ENCODE results near the gene BBS9. TPM values are rescaled to one million over a fixed set of nuclear protein-coding genes. Genes with fewer than 3 reads are reported as not detected.

Gene BBS9
- total RNA-seq, 1 donor from 2014 or later: 21.1 TPM

DNA sequence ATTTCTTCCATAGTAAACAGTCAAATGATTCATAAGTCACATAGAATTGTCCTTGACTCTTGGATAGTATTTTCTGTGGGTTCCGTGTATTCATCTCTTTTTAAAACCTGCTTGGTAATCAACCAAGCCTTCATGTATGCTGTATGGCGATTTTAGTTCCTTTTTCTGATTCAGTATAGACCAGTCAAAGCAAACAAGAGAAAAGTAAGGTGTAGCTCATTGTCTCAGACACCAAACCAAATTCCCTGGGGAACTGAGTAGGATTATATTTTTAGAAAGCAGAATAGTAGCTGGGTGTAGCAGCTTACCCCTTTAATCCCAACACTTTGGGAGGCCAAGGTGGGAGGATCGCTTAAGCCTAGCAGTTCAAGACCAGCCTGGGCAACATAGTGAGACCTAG is 240.5 kb downstream of the BBS9 start:
- Mint-ChIP-seq H3K36me3 (ENCODE audit: unreplicated experiment) (peaks cover 8% of the 10 kb centered on the region), H3K9me3 (ENCODE audit: unreplicated experiment) (no peaks in the 10 kb centered on the region), H3K4me3 (ENCODE audit: unreplicated experiment) (no peak overlapping the region), H3K27ac (ENCODE audit: unreplicated experiment) (no peak overlapping the region), H3K4me1 (ENCODE audit: low read depth, unreplicated experiment) (no peaks in the 10 kb centered on the region), H3K27me3 (ENCODE audit: unreplicated experiment) (no peaks in the 10 kb centered on the region)
- TF ChIP-seq CTCF (IDR thresholded peaks at IDR 0.05; ENCODE audit: partially characterized antibody, unreplicated experiment): no peak
- no peak for DNase-seq

DNA sequence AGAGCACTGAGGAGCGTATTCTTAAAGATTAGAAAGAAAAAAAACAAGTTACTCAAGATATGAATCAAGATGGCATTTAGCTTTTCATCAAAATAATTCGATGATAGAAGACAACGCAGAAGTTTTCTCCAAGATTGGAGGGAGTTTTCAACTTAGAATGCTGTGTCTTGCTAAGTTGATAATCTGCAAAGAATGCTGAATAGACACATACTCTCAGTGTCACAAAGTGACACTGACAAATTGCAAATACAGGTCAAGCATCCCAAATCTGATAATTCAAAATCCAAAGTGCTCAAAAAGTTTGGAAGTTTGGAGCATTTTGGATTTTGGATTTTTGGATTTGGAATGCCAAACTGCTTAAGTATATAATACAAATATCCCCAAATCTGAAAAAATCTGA is 243.8 kb downstream of the BBS9 start:
- Mint-ChIP-seq H3K27me3 (ENCODE audit: unreplicated experiment) (no peaks in the 10 kb centered on the region), H3K9me3 (ENCODE audit: unreplicated experiment) (no peaks in the 10 kb centered on the region), H3K27ac (ENCODE audit: unreplicated experiment) (no peak overlapping the region), H3K36me3 (ENCODE audit: unreplicated experiment) (no peaks in the 10 kb centered on the region), H3K4me1 (ENCODE audit: low read depth, unreplicated experiment) (no peaks in the 10 kb centered on the region), H3K4me3 (ENCODE audit: unreplicated experiment) (no peak overlapping the region)
- no peak for DNase-seq
- no peak for TF ChIP-seq CTCF (IDR thresholded peaks at IDR 0.05; ENCODE audit: partially characterized antibody, unreplicated experiment)

DNA sequence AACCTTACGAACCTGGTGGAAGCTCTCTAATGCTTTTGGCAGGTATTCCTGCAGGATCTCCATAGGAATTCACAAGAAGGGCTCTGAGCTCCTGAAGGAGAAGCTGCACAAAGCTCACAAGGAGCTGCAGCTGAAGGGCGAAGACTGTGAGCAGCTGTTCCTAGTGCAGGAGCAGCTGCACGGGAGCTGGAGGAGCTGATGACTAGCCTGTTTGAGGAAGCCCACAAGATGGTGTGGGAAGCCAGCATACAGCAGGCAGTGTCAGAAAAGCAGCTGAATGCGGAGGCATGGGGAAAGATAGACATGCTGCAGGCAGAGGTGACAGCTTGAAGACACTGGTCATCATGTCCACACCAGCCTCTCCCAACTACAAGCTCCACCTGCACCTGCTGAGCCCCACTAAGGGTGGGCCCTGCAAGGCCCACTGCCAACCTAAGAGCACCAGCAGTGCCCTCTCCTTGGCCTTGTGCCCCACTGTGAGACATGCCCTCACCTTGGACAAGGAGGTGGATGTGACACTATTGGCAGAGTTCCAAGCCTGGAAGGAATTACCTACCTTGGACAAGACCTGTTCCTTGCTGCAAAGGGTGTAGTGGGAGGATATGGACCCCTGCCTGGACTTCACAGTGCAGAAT is 250.6 kb downstream of the BBS9 start:
- peaks cover 2% of the 10 kb centered on the region for H3K4me1 Mint-ChIP-seq (ENCODE audit: low read depth, unreplicated experiment)
- H3K27ac Mint-ChIP-seq (ENCODE audit: unreplicated experiment): no peak overlapping the region
- H3K27me3 Mint-ChIP-seq (ENCODE audit: unreplicated experiment): peaks cover 1% of the 10 kb centered on the region
- no peaks in the 10 kb centered on the region for H3K9me3 Mint-ChIP-seq (ENCODE audit: unreplicated experiment)
- no peak for TF ChIP-seq CTCF (IDR thresholded peaks at IDR 0.05; ENCODE audit: partially characterized antibody, unreplicated experiment)
- H3K4me3 Mint-ChIP-seq (ENCODE audit: unreplicated experiment): no peak overlapping the region
- H3K36me3 Mint-ChIP-seq (ENCODE audit: unreplicated experiment): no peaks in the 10 kb centered on the region
- no peak for DNase-seq

DNA sequence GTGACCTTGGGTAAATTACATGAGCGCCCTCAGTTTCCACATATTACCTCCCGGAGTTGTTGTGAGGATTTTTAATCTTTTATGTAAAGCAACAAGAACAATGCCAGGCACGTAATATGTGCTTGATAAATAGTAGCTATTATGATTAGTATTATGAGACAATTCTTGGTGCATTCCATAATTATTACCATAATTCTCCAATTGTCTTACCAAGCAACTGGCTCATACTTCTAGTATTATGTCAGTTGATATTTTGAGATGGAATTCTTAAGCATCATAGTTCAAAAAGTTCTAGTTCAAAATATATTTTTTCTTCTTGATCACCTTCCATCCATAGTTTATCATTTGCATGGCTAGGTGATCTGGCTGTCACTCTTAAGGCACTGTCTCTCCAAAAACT is 259.0 kb downstream of the BBS9 start:
- H3K4me1 Mint-ChIP-seq (ENCODE audit: low read depth, unreplicated experiment): peaks cover 12% of the 10 kb centered on the region
- H3K4me3 Mint-ChIP-seq (ENCODE audit: unreplicated experiment): no peak overlapping the region
- H3K36me3 Mint-ChIP-seq (ENCODE audit: unreplicated experiment): no peaks in the 10 kb centered on the region
- no peaks in the 10 kb centered on the region for H3K9me3 Mint-ChIP-seq (ENCODE audit: unreplicated experiment)
- no peak for DNase-seq
- peaks cover 1% of the 10 kb centered on the region for H3K27me3 Mint-ChIP-seq (ENCODE audit: unreplicated experiment)
- H3K27ac Mint-ChIP-seq (ENCODE audit: unreplicated experiment): no peak overlapping the region
- no peak for TF ChIP-seq CTCF (IDR thresholded peaks at IDR 0.05; ENCODE audit: partially characterized antibody, unreplicated experiment)

DNA sequence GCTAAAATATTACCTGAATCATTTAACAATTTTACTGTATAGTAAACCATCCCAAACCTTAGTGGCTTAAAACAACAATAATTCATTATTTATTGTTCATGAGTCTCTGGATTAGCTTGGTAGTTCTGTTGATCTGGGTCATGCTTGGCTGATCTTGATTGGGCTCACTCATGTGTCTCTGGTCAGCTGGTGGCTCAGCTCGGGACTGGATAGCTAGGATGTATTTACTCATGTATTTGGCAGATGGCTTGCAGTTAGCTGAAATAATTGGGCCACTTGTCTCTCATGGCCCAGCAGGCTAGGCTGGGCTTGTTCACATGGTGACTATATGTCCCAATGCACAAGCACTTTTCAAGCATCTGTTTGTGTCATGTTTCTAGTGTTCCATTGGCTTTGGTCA is 262.8 kb downstream of the BBS9 start:
- H3K4me1 Mint-ChIP-seq (ENCODE audit: low read depth, unreplicated experiment): peaks cover 17% of the 10 kb centered on the region
- TF ChIP-seq CTCF (IDR thresholded peaks at IDR 0.05; ENCODE audit: partially characterized antibody, unreplicated experiment): no peak

More for the DNA sequence above, 262.8 kb downstream of the BBS9 start:
- peaks cover 2% of the 10 kb centered on the region for H3K9me3 Mint-ChIP-seq (ENCODE audit: unreplicated experiment)
- peaks cover 1% of the 10 kb centered on the region for H3K27me3 Mint-ChIP-seq (ENCODE audit: unreplicated experiment)
- H3K36me3 Mint-ChIP-seq (ENCODE audit: unreplicated experiment): peaks cover 6% of the 10 kb centered on the region
- H3K27ac Mint-ChIP-seq (ENCODE audit: unreplicated experiment): no peak overlapping the region
- no peak overlapping the region for H3K4me3 Mint-ChIP-seq (ENCODE audit: unreplicated experiment)
- DNase-seq: no peak

Data from glutamatergic neuron (in vitro differentiated cells).